Measurements from ENCODE around the gene ENTHD1.

- TF ChIP-seq CXXC5 (CRISPR knock-in tag; IDR thresholded peaks at IDR 0.05): no peak
- TF ChIP-seq, protein P1, sequence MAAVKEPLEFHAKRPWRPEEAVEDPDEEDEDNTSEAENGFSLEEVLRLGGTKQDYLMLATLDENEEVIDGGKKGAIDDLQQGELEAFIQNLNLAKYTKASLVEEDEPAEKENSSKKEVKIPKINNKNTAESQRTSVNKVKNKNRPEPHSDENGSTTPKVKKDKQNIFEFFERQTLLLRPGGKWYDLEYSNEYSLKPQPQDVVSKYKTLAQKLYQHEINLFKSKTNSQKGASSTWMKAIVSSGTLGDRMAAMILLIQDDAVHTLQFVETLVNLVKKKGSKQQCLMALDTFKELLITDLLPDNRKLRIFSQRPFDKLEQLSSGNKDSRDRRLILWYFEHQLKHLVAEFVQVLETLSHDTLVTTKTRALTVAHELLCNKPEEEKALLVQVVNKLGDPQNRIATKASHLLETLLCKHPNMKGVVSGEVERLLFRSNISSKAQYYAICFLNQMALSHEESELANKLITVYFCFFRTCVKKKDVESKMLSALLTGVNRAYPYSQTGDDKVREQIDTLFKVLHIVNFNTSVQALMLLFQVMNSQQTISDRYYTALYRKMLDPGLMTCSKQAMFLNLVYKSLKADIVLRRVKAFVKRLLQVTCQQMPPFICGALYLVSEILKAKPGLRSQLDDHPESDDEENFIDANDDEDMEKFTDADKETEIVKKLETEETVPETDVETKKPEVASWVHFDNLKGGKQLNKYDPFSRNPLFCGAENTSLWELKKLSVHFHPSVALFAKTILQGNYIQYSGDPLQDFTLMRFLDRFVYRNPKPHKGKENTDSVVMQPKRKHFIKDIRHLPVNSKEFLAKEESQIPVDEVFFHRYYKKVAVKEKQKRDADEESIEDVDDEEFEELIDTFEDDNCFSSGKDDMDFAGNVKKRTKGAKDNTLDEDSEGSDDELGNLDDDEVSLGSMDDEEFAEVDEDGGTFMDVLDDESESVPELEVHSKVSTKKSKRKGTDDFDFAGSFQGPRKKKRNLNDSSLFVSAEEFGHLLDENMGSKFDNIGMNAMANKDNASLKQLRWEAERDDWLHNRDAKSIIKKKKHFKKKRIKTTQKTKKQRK (IDR thresholded peaks at IDR 0.05; ENCODE audit: borderline replicate concordance, low read depth, low read length): no peak
- no peak for TF ChIP-seq RFX5 (IDR thresholded peaks at IDR 0.05; ENCODE audit: low read depth, low read length)
These were observed 21.0 kb downstream of the ENTHD1 start for GRCh38 chr22:39872548-39872947.

Measured in K562 (cell line).